Esophagus muscularis mucosa (tissue), 4 donors: ENCODE data around the gene GPR17.
A peak's percentile ranks its signal among the peaks of the same experiment; 100 is the strongest.

Source experiments
- EP300 ChIP-seq: sonication (generic); formaldehyde crosslinking; IDR thresholded peaks from one replicate; pipeline ENCODE4 v1.6.1; 2017; ENCODE audit warnings: antibody characterized with exemption
- POLR2A ChIP-seq: fragments of 450-650 bp; IDR thresholded peaks from one replicate; pipeline ENCODE4 v1.6.1; 2017; ENCODE audit warnings: antibody characterized with exemption, moderate library complexity, mild to moderate bottlenecking, low read depth
- POLR2AphosphoS5 ChIP-seq, 2 donors: sonication (generic); formaldehyde crosslinking; IDR thresholded peaks; one replicate each; pipeline ENCODE4 v1.6.1; 2017; ENCODE audit warnings: antibody characterized with exemption in 2 of 2
- TF ChIP-seq, protein P1 (sequence below), 3 experiments: fragments of 200-600 bp in 2 of 3; fragments of 450-650 bp in 1 of 3; sonication (generic) in 2 of 3; IDR thresholded peaks; one replicate each; pipeline ENCODE4 v1.5.1; 2017 to 2019; ENCODE audit warnings: antibody characterized with exemption in 3 of 3, mild to moderate bottlenecking in 2 of 3, moderate library complexity in 1 of 3

DNA sequence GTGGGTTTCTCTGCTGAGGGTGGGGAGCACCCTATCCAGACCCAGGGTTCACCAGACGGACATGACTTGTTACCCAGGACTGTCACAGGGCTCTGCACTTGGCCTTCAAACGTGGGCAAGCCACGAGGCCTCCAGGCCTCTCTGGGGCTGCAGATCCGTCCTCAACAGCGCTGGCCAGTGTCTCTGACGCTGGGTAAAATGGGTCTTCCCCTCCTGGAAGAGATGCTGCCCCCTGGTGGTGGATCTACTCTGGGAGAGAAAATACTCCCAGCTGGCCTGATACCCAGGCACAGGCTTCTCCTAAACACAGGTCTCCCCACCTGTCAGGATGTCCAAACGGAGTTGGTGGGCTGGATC lies 3.7 kb downstream of the GPR17 start:
- TF ChIP-seq, protein P1, sequence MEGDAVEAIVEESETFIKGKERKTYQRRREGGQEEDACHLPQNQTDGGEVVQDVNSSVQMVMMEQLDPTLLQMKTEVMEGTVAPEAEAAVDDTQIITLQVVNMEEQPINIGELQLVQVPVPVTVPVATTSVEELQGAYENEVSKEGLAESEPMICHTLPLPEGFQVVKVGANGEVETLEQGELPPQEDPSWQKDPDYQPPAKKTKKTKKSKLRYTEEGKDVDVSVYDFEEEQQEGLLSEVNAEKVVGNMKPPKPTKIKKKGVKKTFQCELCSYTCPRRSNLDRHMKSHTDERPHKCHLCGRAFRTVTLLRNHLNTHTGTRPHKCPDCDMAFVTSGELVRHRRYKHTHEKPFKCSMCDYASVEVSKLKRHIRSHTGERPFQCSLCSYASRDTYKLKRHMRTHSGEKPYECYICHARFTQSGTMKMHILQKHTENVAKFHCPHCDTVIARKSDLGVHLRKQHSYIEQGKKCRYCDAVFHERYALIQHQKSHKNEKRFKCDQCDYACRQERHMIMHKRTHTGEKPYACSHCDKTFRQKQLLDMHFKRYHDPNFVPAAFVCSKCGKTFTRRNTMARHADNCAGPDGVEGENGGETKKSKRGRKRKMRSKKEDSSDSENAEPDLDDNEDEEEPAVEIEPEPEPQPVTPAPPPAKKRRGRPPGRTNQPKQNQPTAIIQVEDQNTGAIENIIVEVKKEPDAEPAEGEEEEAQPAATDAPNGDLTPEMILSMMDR (IDR thresholded peaks at IDR 0.05): peak; percentile 74 to 88 (median 83)
- TF ChIP-seq POLR2AphosphoS5 (IDR thresholded peaks at IDR 0.05) (peak; percentile 12 to 50), POLR2A (no peak), EP300 (no peak)
